ENCODE results near the gene CPLANE1. TPM values are rescaled to one million over a fixed set of nuclear protein-coding genes. Genes with fewer than 3 reads are reported as not detected.

The CPLANE1 gene
- total and polyA plus RNA-seq, 2 of the 4 experiments (the other 2 are of a cell fraction), result 4.4 to 17.9 TPM

DNA sequence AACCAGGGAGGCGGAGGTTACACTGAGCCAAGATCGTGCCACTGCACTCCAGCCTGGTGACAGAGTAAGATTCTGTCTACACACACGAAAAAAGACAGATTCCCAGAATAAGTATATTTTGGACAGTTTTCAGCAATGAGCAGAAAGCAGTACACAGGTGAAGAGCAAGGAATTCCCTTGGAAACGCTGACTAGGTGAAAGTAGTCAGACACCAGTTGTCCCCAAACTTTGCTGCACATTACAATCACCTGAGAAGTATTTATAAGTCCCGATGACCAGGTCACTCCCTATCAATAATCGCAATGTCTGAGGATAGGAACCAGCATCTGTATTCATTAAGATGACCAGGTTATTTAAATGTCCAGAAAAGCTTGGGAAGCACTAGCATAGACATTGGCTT is 78.3 kb downstream of the CPLANE1 start:
- Histone ChIP-seq H2BK15ac (ENCODE audit: low read depth, low read length) (no peak overlapping the region), H2BK5ac (ENCODE audit: low read depth, low read length, poor library complexity, severe bottlenecking) (no peak overlapping the region), H3K4me2 (ENCODE audit: low read depth, low read length) (no peak overlapping the region), H2BK20ac (ENCODE audit: low read depth, low read length) (no peak overlapping the region), H4K8ac (ENCODE audit: low read depth in 2 of 2, low read length in 2 of 2) (no peak overlapping the region), H2AK9ac (replicated peaks; ENCODE audit: low read depth, low read length, poor library complexity) (no peak overlapping the region), H3K27me3 (ENCODE audit: control insufficient read depth, insufficient read depth, low read length) (no peaks in the 10 kb centered on the region), H3K56ac (ENCODE audit: extremely low read depth, insufficient read depth, low read length) (no peak overlapping the region), H3K9me3 (ENCODE audit: control insufficient read depth, insufficient read depth, low read length) (no peaks in the 10 kb centered on the region), H3K23ac (ENCODE audit: low read depth, low read length) (no peak overlapping the region), H3K9ac (ENCODE audit: low read depth, low read length) (no peak overlapping the region), H3K4ac (ENCODE audit: low read depth, low read length) (no peak overlapping the region), H3K14ac (replicated peaks; ENCODE audit: low read depth, low read length) (no peak overlapping the region), H4K91ac (ENCODE audit: insufficient read depth, low read depth, low read length) (no peak overlapping the region), H4K20me1 (ENCODE audit: insufficient read depth, low read length) (no peaks in the 10 kb centered on the region), H3K27ac (ENCODE audit: insufficient read depth, low read length) (no peak overlapping the region), H3K79me1 (ENCODE audit: low read depth in 1 of 2, low read length in 2 of 2) (no peaks in the 10 kb centered on the region), H4K5ac (ENCODE audit: low read depth, low read length) (no peak overlapping the region), H3K4me3 (ENCODE audit: insufficient read depth, low read depth, low read length) (no peak overlapping the region), H2BK120ac (ENCODE audit: low read depth, low read length) (no peak overlapping the region), H3K18ac (ENCODE audit: low read depth, low read length) (no peak overlapping the region), H3K36me3 (ENCODE audit: control insufficient read depth, insufficient read depth, low read length) (peaks cover 26% of the 10 kb centered on the region), H2AK5ac (ENCODE audit: low read depth, low read length) (no peak overlapping the region), H3K4me1 (ENCODE audit: control insufficient read depth, insufficient read depth, low read length) (no peaks in the 10 kb centered on the region), H2AFZ (replicated peaks; ENCODE audit: low read length, poor library complexity) (no peak overlapping the region), H3K9me1 (ENCODE audit: insufficient read depth, low read length) (no peaks in the 10 kb centered on the region)
- in situ Hi-C loops (cut with MboI; ENCODE audit: low sequenced_read_pairs) (no loop called here), intact Hi-C loops (cut with micrococcal nuclease) (loop anchor here (10.0 kb wide), 1 partner anchor 134 kb away; no protein-coding TSS in a partner anchor), dilution Hi-C loops (cut with HindIII; ENCODE audit: low sequenced_read_pairs, unreplicated experiment) (no loop called here)
- no peak for TF ChIP-seq MAZ (IDR thresholded peaks at IDR 0.05; ENCODE audit: borderline replicate concordance, low read depth, low read length)
- TF ChIP-seq MAFK (IDR thresholded peaks at IDR 0.05; ENCODE audit: low read depth, low read length), result peak; percentile 36; the same call in 1 of the 2 replicates
- POLR2A ChIA-PET (ENCODE audit: unreplicated experiment), result no interaction called here
- 100% methylated on average over 1 of the region's 6 CpGs; no CpG with 5 or more reads in 1 of the 2 experiments for WGBS, 2 experiments (ENCODE audit: extremely low coverage in 2 of 2, insufficient read length in 1 of 2)
- no TSS peak for BruUV-seq (replicated peaks)
- DNase-seq, result no peak
- no peak for ATAC-seq (ENCODE audit: low read depth)
- CTCF ChIA-PET, result no interaction called here
